ENCODE measurements around the gene PPP1R9B. TPM values are rescaled to one million over a fixed set of nuclear protein-coding genes. Genes with fewer than 3 reads are reported as not detected.

PPP1R9B gene
- total and polyA plus RNA-seq, 2 of the 8 experiments (the other 6 are each of a cell fraction or from before 2014, with no cell fraction given): 5.2 to 13.1 TPM

- TF ChIP-seq, protein P1, sequence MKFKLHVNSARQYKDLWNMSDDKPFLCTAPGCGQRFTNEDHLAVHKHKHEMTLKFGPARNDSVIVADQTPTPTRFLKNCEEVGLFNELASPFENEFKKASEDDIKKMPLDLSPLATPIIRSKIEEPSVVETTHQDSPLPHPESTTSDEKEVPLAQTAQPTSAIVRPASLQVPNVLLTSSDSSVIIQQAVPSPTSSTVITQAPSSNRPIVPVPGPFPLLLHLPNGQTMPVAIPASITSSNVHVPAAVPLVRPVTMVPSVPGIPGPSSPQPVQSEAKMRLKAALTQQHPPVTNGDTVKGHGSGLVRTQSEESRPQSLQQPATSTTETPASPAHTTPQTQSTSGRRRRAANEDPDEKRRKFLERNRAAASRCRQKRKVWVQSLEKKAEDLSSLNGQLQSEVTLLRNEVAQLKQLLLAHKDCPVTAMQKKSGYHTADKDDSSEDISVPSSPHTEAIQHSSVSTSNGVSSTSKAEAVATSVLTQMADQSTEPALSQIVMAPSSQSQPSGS (IDR thresholded peaks at IDR 0.05; ENCODE audit: low read length): no peak
- TF ChIP-seq JUND (IDR thresholded peaks at IDR 0.05; ENCODE audit: low read length): no peak
- TF ChIP-seq RNF2 (IDR thresholded peaks at IDR 0.05; ENCODE audit: borderline replicate concordance, low read depth, low read length, missing control alignments, poor library complexity, severe bottlenecking): no peak
- no peak for TF ChIP-seq CHD7 (IDR thresholded peaks at IDR 0.05; ENCODE audit: insufficient replicate concordance, low read length)
- no peak for TF ChIP-seq TAF1 (IDR thresholded peaks at IDR 0.05; ENCODE audit: low read depth, low read length)
- no peak for TF ChIP-seq SIRT6 (IDR thresholded peaks at IDR 0.05; ENCODE audit: low read length)
These were observed 61.3 kb downstream of the PPP1R9B start (continued) for GRCh38 chr17:50088952-50089825.
